Measurements from ENCODE around the gene LTBP1.

GRCh38 chr2:33204945-33205344, 258.2 kb downstream of the LTBP1 start:
- TF ChIP-seq YY1 (IDR thresholded peaks at IDR 0.05; ENCODE audit: low read depth), result no peak
- no peak for TF ChIP-seq EP300 (IDR thresholded peaks at IDR 0.05; ENCODE audit: borderline replicate concordance)
- TF ChIP-seq CEBPB (IDR thresholded peaks at IDR 0.05), result no peak
- no peak for TF ChIP-seq TAF1 (IDR thresholded peaks at IDR 0.05; ENCODE audit: low read depth)
- TF ChIP-seq NFIC (IDR thresholded peaks at IDR 0.05), result no peak
- TF ChIP-seq, protein P1, sequence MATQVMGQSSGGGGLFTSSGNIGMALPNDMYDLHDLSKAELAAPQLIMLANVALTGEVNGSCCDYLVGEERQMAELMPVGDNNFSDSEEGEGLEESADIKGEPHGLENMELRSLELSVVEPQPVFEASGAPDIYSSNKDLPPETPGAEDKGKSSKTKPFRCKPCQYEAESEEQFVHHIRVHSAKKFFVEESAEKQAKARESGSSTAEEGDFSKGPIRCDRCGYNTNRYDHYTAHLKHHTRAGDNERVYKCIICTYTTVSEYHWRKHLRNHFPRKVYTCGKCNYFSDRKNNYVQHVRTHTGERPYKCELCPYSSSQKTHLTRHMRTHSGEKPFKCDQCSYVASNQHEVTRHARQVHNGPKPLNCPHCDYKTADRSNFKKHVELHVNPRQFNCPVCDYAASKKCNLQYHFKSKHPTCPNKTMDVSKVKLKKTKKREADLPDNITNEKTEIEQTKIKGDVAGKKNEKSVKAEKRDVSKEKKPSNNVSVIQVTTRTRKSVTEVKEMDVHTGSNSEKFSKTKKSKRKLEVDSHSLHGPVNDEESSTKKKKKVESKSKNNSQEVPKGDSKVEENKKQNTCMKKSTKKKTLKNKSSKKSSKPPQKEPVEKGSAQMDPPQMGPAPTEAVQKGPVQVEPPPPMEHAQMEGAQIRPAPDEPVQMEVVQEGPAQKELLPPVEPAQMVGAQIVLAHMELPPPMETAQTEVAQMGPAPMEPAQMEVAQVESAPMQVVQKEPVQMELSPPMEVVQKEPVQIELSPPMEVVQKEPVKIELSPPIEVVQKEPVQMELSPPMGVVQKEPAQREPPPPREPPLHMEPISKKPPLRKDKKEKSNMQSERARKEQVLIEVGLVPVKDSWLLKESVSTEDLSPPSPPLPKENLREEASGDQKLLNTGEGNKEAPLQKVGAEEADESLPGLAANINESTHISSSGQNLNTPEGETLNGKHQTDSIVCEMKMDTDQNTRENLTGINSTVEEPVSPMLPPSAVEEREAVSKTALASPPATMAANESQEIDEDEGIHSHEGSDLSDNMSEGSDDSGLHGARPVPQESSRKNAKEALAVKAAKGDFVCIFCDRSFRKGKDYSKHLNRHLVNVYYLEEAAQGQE (IDR thresholded peaks at IDR 0.05; ENCODE audit: low read depth), result no peak
- TF ChIP-seq TEAD4 (IDR thresholded peaks at IDR 0.05), result no peak
- TF ChIP-seq, protein P2, sequence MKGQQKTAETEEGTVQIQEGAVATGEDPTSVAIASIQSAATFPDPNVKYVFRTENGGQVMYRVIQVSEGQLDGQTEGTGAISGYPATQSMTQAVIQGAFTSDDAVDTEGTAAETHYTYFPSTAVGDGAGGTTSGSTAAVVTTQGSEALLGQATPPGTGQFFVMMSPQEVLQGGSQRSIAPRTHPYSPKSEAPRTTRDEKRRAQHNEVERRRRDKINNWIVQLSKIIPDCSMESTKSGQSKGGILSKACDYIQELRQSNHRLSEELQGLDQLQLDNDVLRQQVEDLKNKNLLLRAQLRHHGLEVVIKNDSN (IDR thresholded peaks at IDR 0.05), result no peak
- no peak for TF ChIP-seq FOXM1 (IDR thresholded peaks at IDR 0.05; ENCODE audit: borderline replicate concordance, low read depth)
- TF ChIP-seq EGR1 (IDR thresholded peaks at IDR 0.05), result no peak
- no peak for TF ChIP-seq ZBTB7A (IDR thresholded peaks at IDR 0.05; ENCODE audit: low read depth)

Data from Ishikawa (cell line).